Astrocyte (in vitro differentiated cells and primary cell): ENCODE measurements around the gene COMMD3. TPM values are rescaled to one million over a fixed set of nuclear protein-coding genes. Genes with fewer than 3 reads are reported as not detected.

Source experiments
- DNase-seq: peaks from one replicate; pipeline ENCODE4 v3.0.0-alpha.2; 2010; ENCODE audit warnings: low read depth
- FAIRE-seq: peaks from 2 replicates; lab custom pipeline; 2011; peaks lifted over from hg19 to GRCh38; lab: Jason Lieb, UNC
- H2AFZ ChIP-seq: 2 replicates; pipeline ENCODE4 v1.6.0; 2012; ENCODE audit warnings: low read depth, low read length, inconsistent platforms
- H3K27ac ChIP-seq: 2 replicates; pipeline ENCODE4 v1.5.1; 2011; ENCODE audit warnings: low read depth, low read length, inconsistent platforms
- H3K27me3 ChIP-seq: 2 replicates; pipeline ENCODE4 v1.6.0; 2011; ENCODE audit warnings: low read length, inconsistent platforms; ENCODE audit not compliant: insufficient read depth
- H3K36me3 ChIP-seq: 2 replicates; pipeline ENCODE4 v1.5.1; 2011; ENCODE audit warnings: low read length, inconsistent platforms; ENCODE audit not compliant: insufficient read depth
- H3K4me1 ChIP-seq: 2 replicates; pipeline ENCODE4 v1.5.1; 2011; ENCODE audit warnings: low read length, inconsistent platforms; ENCODE audit not compliant: insufficient read depth
- H3K4me2 ChIP-seq: 2 replicates; pipeline ENCODE4 v1.6.0; 2012; ENCODE audit warnings: low read length, inconsistent platforms
- H3K4me3 ChIP-seq: 2 replicates; pipeline ENCODE4 v1.5.1; 2011; ENCODE audit warnings: low read depth, mild to moderate bottlenecking, low read length, inconsistent platforms; ENCODE audit not compliant: insufficient read depth
- H3K79me2 ChIP-seq: 2 replicates; pipeline ENCODE4 v1.6.0; 2012; ENCODE audit warnings: mild to moderate bottlenecking, low read length, inconsistent platforms; ENCODE audit not compliant: insufficient read depth
- H3K9ac ChIP-seq: 2 replicates; pipeline ENCODE4 v1.6.0; 2012; ENCODE audit warnings: mild to moderate bottlenecking, low read length, inconsistent platforms
- H3K9me3 ChIP-seq: 2 replicates; pipeline ENCODE4 v1.5.1; 2012; ENCODE audit warnings: low read depth, mild to moderate bottlenecking, low read length, inconsistent platforms; ENCODE audit not compliant: insufficient read depth
- H4K20me1 ChIP-seq: 2 replicates; pipeline ENCODE4 v1.6.0; 2012; ENCODE audit warnings: low read length, inconsistent platforms; ENCODE audit not compliant: insufficient read depth
- H3K27ac Mint-ChIP-seq: one replicate; pipeline ENCODE4 v1.8.0; 2021; ENCODE audit warnings: mild to moderate bottlenecking, mixed read lengths; ENCODE audit not compliant: unreplicated experiment
- H3K27me3 Mint-ChIP-seq: one replicate; pipeline ENCODE4 v1.8.0; 2021; ENCODE audit warnings: low read depth, mixed read lengths; ENCODE audit not compliant: unreplicated experiment
- H3K36me3 Mint-ChIP-seq: one replicate; pipeline ENCODE4 v1.8.0; 2021; ENCODE audit warnings: low read depth, mixed read lengths; ENCODE audit not compliant: unreplicated experiment
- H3K4me1 Mint-ChIP-seq: one replicate; pipeline ENCODE4 v1.8.0; 2021; ENCODE audit warnings: low read depth, mixed read lengths; ENCODE audit not compliant: unreplicated experiment
- H3K4me3 Mint-ChIP-seq: one replicate; pipeline ENCODE4 v1.8.0; 2021; ENCODE audit warnings: mild to moderate bottlenecking, moderate library complexity, mixed read lengths; ENCODE audit not compliant: unreplicated experiment
- H3K9me3 Mint-ChIP-seq: one replicate; pipeline ENCODE4 v1.8.0; 2021; ENCODE audit warnings: mild to moderate bottlenecking, mixed read lengths; ENCODE audit not compliant: unreplicated experiment
- EZH2 ChIP-seq: IDR thresholded peaks from 2 replicates; pipeline ENCODE4 v1.6.1; 2012; ENCODE audit warnings: mild to moderate bottlenecking, low read length, inconsistent platforms; ENCODE audit not compliant: insufficient read depth
- total RNA-seq: library from RNA; stranded (reverse); gene quantifications from 2 replicates; pipeline ENCODE4 v1.2.1, GENCODE V29; 2021
- TF ChIP-seq, protein P1 (sequence below): IDR thresholded peaks from 2 replicates; pipeline ENCODE4 v1.5.1; 2011; ENCODE audit warnings: low read depth, mild to moderate bottlenecking, inconsistent platforms, low read length, moderate library complexity; ENCODE audit not compliant: insufficient read depth

COMMD3 gene
- total RNA-seq, 1 donor from 2014 or later, result 28.8 TPM

DNA sequence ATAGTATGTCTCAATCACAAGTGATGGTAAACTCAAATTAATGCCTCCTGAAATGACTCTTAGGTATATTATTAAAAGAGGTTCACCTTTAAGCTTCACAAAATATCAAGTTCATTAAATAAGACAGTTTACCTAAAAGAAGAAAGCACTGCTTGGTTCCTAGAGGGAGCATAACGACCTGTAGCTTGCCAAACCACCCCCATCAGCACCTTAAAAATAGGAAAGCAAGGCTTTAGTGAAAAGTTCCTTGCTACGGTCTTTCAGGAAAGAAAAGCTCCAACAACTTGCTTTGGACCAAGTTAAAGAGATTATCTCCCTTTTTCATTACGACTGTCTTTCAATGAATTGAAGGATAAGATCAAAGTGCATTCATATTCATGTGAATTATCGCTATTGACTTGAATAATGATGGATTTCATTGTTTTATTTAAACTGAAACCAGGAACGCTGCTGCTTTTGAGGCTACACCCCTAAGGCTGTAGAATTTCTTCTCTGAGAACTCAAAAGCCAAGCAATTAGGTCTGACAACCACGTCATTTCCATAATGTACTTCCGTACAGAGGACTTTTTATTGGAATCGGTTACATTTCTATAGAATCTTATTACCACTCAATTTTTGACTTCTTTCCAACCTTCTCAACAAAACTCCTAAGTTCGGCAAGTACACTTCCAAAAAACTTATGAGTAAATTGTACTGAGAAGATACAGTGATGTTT, 22.2 kb downstream of the COMMD3 start:
- FAIRE-seq, result no peak
- H3K27ac ChIP-seq, result no peak overlapping the region

GRCh38 chr10:22338931-22339330, 22.7 kb downstream of the COMMD3 start:
- Mint-ChIP-seq H3K36me3 (no peaks in the 10 kb centered on the region), H3K4me1 (peaks cover 3% of the 10 kb centered on the region), H3K4me3 (no peak overlapping the region), H3K27ac (no peak overlapping the region), H3K9me3 (peaks cover 4% of the 10 kb centered on the region), H3K27me3 (peaks cover 68% of the 10 kb centered on the region)
- DNase-seq (no peak), FAIRE-seq (no peak)
- no peak overlapping the region for H3K9ac ChIP-seq
- H4K20me1 ChIP-seq, result no peaks in the 10 kb centered on the region
- H2AFZ ChIP-seq, result no peak overlapping the region
- H3K27ac ChIP-seq, result no peak overlapping the region
- no peak overlapping the region for H3K4me2 ChIP-seq
- peaks cover 84% of the 10 kb centered on the region for H3K27me3 ChIP-seq
- H3K36me3 ChIP-seq, result no peaks in the 10 kb centered on the region
- H3K4me3 ChIP-seq, result no peak overlapping the region
- peaks cover 29% of the 10 kb centered on the region for H3K4me1 ChIP-seq
- no peak for TF ChIP-seq EZH2
- TF ChIP-seq, protein P1, sequence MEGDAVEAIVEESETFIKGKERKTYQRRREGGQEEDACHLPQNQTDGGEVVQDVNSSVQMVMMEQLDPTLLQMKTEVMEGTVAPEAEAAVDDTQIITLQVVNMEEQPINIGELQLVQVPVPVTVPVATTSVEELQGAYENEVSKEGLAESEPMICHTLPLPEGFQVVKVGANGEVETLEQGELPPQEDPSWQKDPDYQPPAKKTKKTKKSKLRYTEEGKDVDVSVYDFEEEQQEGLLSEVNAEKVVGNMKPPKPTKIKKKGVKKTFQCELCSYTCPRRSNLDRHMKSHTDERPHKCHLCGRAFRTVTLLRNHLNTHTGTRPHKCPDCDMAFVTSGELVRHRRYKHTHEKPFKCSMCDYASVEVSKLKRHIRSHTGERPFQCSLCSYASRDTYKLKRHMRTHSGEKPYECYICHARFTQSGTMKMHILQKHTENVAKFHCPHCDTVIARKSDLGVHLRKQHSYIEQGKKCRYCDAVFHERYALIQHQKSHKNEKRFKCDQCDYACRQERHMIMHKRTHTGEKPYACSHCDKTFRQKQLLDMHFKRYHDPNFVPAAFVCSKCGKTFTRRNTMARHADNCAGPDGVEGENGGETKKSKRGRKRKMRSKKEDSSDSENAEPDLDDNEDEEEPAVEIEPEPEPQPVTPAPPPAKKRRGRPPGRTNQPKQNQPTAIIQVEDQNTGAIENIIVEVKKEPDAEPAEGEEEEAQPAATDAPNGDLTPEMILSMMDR, result no peak
- H3K79me2 ChIP-seq, result no peaks in the 10 kb centered on the region
- H3K9me3 ChIP-seq, result peaks cover 4% of the 10 kb centered on the region

More for the DNA sequence above, 22.2 kb downstream of the COMMD3 start:
- DNase-seq, result no peak
- peaks cover 68% of the 10 kb centered on the region for H3K27me3 Mint-ChIP-seq
- no peak overlapping the region for H3K4me3 Mint-ChIP-seq
- Histone ChIP-seq H3K4me2 (no peak overlapping the region), H3K27me3 (peaks cover 83% of the 10 kb centered on the region), H3K4me1 (peaks cover 29% of the 10 kb centered on the region), H2AFZ (no peak overlapping the region), H3K36me3 (no peaks in the 10 kb centered on the region), H4K20me1 (no peaks in the 10 kb centered on the region), H3K79me2 (no peaks in the 10 kb centered on the region), H3K4me3 (no peak overlapping the region), H3K9ac (no peak overlapping the region), H3K9me3 (peaks cover 4% of the 10 kb centered on the region)
- H3K9me3 Mint-ChIP-seq, result peaks cover 10% of the 10 kb centered on the region
- H3K4me1 Mint-ChIP-seq, result peaks cover 6% of the 10 kb centered on the region
- peaks cover 3% of the 10 kb centered on the region for H3K36me3 Mint-ChIP-seq
- H3K27ac Mint-ChIP-seq, result no peak overlapping the region
- TF ChIP-seq, protein P1, result no peak
- peak; percentile 53 for TF ChIP-seq EZH2

DNA sequence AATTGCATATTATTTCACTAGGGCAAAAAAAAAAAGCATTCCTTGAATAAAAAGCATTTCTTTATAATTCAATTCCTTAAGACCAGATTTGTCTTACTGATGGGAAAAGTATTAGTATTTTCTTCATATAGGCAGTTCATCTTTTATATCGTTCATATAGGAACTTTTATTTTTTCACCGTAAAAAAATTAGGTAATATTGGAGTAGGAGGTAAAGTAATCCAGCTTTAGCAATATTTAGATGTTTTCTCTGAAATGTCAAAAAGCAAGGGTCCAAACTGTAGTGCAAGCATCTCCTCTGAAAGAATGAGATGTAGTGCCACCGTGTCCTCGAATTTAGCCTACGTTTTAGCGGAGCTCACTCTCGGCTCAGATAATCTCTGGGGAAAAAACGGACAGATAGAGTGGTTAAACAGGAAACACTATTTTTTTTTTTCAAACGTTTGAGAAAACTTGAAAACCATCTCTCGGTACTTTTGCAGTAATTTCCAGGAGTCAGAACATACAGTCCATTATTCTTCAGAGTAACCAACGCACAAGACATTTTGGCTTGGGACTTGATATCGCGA, 23.7 kb downstream of the COMMD3 start:
- Histone ChIP-seq H2AFZ (no peak overlapping the region), H3K36me3 (no peaks in the 10 kb centered on the region), H3K27ac (no peak overlapping the region), H3K4me2 (peak overlapping the region; percentile 90), H3K9me3 (peaks cover 6% of the 10 kb centered on the region), H3K27me3 (peaks cover 84% of the 10 kb centered on the region), H3K9ac (peak overlapping the region; percentile 89), H3K4me3 (peak overlapping the region; percentile 76), H3K4me1 (peaks cover 22% of the 10 kb centered on the region), H3K79me2 (no peaks in the 10 kb centered on the region), H4K20me1 (no peaks in the 10 kb centered on the region)
- peaks cover 9% of the 10 kb centered on the region for H3K9me3 Mint-ChIP-seq
- DNase-seq, result no peak
- TF ChIP-seq, protein P1, result no peak
- TF ChIP-seq EZH2, result no peak
- H3K27me3 Mint-ChIP-seq, result peaks cover 73% of the 10 kb centered on the region
- peak overlapping the region; percentile 92 for H3K27ac Mint-ChIP-seq
- FAIRE-seq, result no peak
- H3K36me3 Mint-ChIP-seq, result no peaks in the 10 kb centered on the region
- peak overlapping the region; percentile 93 for H3K4me3 Mint-ChIP-seq
- peaks cover 3% of the 10 kb centered on the region for H3K4me1 Mint-ChIP-seq
